KBM-7 (cell line): Measurements from ENCODE around the gene CLCN5.

Source experiments
- DNase-seq: peaks from one replicate; pipeline ENCODE4 v3.0.0-alpha.2; 2015
- in situ Hi-C: fragments of 300-500 bp; cut with MboI; formaldehyde crosslinking; loops from 2 replicates; pipeline ENCODE4 v1.14.3; 2020; ENCODE audit warnings: low sequenced_read_pairs, low pct_unique_long_range_greater_than_20kb, mixed read lengths

CLCN5 gene

DNA sequence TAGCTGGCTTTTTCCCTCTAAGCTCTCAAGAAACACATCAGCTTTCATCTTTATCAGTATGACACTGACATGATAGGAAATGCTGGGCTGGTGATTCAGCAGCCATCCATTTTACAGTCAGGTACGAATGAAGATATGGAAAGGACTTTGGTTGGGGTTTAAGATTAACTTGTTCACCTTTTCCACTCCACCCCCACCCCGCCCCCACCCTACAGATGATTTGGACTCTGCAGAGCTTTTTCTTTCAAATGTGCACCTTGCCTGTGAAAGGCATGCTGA, 145.8 kb downstream of the CLCN5 start:
- in situ Hi-C loops: no loop called here
- DNase-seq: no peak

DNA sequence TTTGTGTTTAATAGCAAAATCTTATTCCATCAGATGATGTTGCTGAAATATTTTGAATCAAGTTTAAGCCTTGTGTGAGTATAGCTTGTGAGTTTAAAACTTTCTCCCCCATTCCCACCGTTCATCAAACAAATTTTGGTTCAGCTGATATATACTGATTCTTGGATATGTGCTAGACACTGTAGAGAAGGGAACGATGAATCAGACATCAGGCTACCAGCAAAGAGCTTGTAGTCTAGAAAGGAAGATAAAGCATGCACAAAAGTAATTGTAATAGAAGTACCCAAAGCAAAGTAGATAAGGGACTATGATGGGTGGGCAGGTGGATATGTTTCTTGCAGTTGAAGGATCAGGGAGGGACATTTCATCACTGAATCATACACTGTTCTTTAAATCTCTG, 146.5 kb downstream of the CLCN5 start:
- no peak for DNase-seq
- in situ Hi-C loops: no loop called here

DNA sequence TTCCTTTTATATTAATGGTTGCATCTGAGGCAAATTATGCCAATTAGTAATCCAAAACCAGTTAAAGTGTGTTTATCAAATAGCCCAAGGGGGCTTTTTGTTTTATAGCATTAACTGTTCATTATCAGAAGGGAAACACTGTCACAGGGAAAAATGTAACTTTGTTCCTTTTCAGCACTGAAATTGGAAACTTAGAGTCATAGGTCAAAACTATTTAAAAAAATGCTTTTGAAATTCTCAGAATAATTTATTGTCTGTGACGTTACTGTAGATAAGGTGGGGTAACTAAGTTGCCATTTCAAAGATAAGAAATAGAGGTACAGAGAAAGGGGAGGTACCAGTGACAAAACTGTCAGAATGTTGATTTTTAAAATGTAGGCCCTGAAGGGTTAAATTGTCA, 149.1 kb downstream of the CLCN5 start:
- in situ Hi-C loops: no loop called here

GRCh38 chrX:50072110-50072509, 149.7 kb downstream of the CLCN5 start:
- in situ Hi-C loops: no loop called here
- no peak for DNase-seq

More for the DNA sequence above, 149.1 kb downstream of the CLCN5 start:
- DNase-seq: no peak

DNA sequence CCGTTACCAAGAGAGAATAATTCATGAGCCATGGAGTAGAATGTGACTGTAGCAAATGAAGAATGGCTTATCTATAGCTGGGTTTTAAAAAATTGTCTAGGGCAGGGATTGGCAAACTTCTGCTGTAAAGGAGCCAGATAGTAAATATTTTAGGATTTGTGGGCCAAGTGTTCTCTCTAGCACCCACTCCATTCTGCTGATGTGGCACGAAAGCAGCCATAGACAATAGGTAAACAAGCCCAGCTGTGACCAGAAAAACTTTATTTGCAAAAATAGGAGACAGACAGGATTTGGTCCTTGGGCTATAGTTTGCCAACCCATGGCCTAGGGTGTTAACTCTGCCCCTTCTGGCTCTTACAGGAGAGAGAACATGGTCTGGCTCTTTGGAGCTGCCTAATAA, 151.2 kb downstream of the CLCN5 start:
- DNase-seq: no peak
- in situ Hi-C loops: no loop called here

DNA sequence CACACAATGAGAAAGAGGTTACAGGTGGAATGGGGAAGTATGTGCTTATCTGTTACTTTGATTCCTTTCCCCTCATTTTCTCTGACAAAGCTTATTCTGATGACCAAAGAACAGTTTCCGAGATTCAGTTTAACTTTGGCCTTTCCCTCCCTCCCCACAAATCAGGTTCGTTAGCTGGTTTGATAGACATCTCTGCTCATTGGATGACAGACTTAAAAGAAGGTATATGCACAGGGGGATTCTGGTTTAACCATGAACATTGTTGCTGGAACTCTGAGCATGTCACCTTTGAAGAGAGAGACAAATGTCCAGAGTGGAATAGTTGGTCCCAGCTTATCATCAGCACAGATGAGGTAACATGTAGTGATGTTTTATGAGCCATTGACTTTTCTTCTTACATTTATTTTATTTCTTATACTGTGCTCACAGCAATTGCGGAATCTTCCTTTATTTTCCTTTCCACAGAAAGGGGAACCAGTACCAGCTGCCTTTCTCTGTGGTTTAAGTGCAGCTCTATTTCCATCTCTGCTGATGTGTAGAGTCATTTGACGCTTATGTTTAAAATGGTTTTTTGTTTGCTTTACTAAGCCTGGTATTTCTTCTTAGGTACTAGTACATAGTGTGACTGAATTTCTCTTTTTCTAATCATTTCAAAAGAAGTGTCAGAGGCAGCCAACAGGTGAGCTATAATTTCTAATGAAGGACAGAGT, 153.4 kb downstream of the CLCN5 start:
- DNase-seq: peak; percentile 65
- in situ Hi-C loops: no loop called here

- in situ Hi-C loops: no loop called here
- DNase-seq: peak; percentile 48
These were observed 159.0 kb downstream of the CLCN5 start for GRCh38 chrX:50081282-50081889.

GRCh38 chrX:50082741-50083140, 160.3 kb downstream of the CLCN5 start:
- no peak for DNase-seq
- in situ Hi-C loops: no loop called here

DNA sequence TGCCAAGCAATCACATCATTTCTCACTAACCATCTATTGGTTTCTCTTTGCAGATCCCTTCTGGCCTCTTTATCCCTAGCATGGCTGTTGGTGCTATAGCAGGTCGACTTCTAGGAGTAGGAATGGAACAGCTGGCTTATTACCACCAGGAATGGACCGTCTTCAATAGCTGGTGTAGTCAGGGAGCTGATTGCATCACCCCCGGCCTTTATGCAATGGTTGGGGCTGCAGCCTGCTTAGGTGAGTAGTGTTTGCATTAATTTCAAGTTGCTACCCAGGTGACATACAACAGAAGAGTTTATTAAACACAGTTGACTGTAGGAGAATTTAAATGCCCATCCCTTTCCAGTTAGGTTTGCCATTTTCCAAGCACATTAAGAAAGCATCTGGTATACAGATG, 166.2 kb downstream of the CLCN5 start:
- no peak for DNase-seq
- in situ Hi-C loops: no loop called here

GRCh38 chrX:50093625-50094024, 171.2 kb downstream of the CLCN5 start:
- DNase-seq: no peak
- in situ Hi-C loops: no loop called here

GRCh38 chrX:50097071-50097470, 174.7 kb downstream of the CLCN5 start:
- DNase-seq: no peak
- in situ Hi-C loops: no loop called here

- no peak for DNase-seq
- in situ Hi-C loops: no loop called here
These were observed 175.8 kb downstream of the CLCN5 start for GRCh38 chrX:50098241-50098640.

GRCh38 chrX:50098749-50099148, 176.4 kb downstream of the CLCN5 start:
- in situ Hi-C loops: no loop called here
- no peak for DNase-seq

- in situ Hi-C loops: no loop called here
- no peak for DNase-seq
These were observed 176.9 kb downstream of the CLCN5 start for GRCh38 chrX:50099331-50099730.

DNA sequence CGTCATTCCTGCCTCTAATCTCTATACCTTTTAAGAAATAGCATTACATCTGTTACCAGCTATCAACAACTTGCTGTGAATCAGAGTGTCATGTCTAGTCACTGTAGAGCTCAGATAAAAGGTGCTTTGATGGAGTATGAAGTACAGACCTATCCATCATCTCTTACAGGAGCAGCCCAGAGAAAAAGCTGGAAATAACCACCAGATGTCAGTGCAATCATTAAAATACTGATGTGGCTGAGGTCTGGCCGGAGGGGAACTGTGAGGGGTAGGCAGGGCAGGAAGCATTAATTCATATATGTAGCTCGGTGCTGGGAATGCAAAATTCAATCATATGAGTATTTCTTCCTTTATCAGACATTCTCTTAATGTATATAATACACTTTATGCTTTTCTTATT, 177.8 kb downstream of the CLCN5 start:
- DNase-seq: peak; percentile 81
- in situ Hi-C loops: no loop called here

- in situ Hi-C loops: no loop called here
- DNase-seq: no peak
These were observed 180.8 kb downstream of the CLCN5 start for GRCh38 chrX:50103176-50103575.

GRCh38 chrX:50103866-50104566, 181.6 kb downstream of the CLCN5 start:
- DNase-seq: no peak
- in situ Hi-C loops: no loop called here

DNA sequence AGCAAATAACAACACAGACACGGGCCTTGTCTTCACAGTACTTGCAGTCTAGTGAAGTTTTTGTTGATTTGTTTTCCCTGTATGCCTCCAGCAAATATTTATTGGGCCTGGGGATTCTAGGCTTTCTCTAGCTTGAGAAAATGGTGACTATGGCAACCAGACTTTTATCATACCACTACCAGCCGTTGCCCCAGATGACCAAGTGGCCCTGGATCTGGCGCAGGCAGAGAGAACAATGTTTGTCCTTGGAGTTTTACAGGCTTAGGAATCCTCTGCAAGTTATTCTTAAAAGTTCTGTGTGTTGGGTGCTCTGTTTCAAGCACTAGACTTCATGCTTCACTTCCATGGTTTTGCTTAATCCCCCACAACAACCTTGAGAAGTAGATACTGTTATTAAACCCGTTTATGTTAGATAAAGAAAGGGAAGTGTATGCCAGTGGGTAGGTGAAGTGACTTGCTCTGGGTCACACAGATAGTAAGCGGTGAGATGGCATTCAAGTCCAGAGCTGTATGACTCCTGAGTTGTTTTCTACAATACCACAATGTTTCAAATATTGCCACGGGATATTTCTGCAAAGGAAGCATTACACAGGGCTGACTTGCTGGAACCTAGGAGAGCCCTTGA, 183.8 kb downstream of the CLCN5 start:
- in situ Hi-C loops: no loop called here
- no peak for DNase-seq

DNA sequence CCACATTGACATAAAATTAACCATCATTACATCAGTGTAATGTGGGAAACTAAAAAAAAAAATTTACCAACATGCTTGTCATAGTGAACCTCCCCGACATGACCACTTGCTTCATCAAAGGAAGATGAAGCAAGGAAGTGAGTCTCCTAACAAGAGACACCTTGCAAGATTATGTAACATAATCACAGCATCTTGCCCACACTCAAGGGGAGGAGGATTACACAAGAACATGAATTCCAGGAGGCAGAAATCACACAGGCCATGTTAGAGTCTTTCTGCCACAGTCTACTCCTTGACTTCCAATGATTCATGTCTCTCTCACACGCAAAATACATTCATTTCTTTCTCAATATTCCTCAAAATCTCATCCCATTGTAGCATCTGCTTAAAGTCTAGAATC, 185.1 kb downstream of the CLCN5 start:
- no peak for DNase-seq
- in situ Hi-C loops: no loop called here

- in situ Hi-C loops: no loop called here
- no peak for DNase-seq
These were observed 185.9 kb downstream of the CLCN5 start for GRCh38 chrX:50108264-50108663.
